Psoas muscle (tissue), 8 donors: ENCODE measurements around the gene FOXG1. TPM values are rescaled to one million over a fixed set of nuclear protein-coding genes. Genes with fewer than 3 reads are reported as not detected.

ENCODE experiments used
- ATAC-seq, 4 donors: fragments of 200-7000 bp; cut with Tn5 transposase; one replicate each; pipeline ENCODE4 v1.9.1; 2020; ENCODE audit warnings: moderate library complexity in 3 of 4, mild to moderate bottlenecking in 2 of 4
- DNase-seq, 2 donors: peaks; one replicate each; pipeline ENCODE4 v3.0.0-alpha.2; 2020
- H3K27ac ChIP-seq: fragments of 200-600 bp; one replicate; pipeline ENCODE4 v1.8.0; 2022
- H3K27me3 ChIP-seq, 3 donors: fragments of 200-600 bp in 1 of 3; one replicate each; pipeline versions ENCODE4 v1.6.1 to v1.8.0; 2013 to 2022; ENCODE audit warnings: low read length in 2 of 3, mild to moderate bottlenecking in 2 of 3, moderate library complexity in 1 of 3; ENCODE audit not compliant: insufficient read depth in 3 of 3
- H3K36me3 ChIP-seq, 2 donors: fragments of 200-600 bp in 1 of 2; one replicate each; pipeline versions ENCODE4 v1.6.1 to v1.8.0; 2013 to 2022; ENCODE audit warnings: low read depth in 1 of 2, mild to moderate bottlenecking in 1 of 2, moderate library complexity in 1 of 2; ENCODE audit not compliant: insufficient read depth in 1 of 2
- H3K4me1 ChIP-seq: fragments of 200-600 bp; one replicate; pipeline ENCODE4 v1.8.0; 2022
- H3K4me3 ChIP-seq: fragments of 200-600 bp; one replicate; pipeline ENCODE4 v1.8.0; 2022; ENCODE audit warnings: mild to moderate bottlenecking
- H3K9me3 ChIP-seq: fragments of 200-600 bp; one replicate; pipeline ENCODE4 v1.8.0; 2022
- CTCF ChIP-seq: fragments of 200-600 bp; IDR thresholded peaks from one replicate; pipeline ENCODE4 v1.8.0; 2022; ENCODE audit warnings: antibody characterized with exemption
- WGBS, 3 donors: extraction: QIAGEN DNeasy Blood & Tissue Kit; methylation state at CpG; one replicate each; pipeline versions ENCODE4 v1.1.6 to v1.1.7; 2013; 5-methylcytosine and 5-hydroxymethylcytosine counted together
- intact Hi-C, 2 donors: fragments of 100-400 bp; cut with DNase I; formaldehyde crosslinking; loops; one replicate each; pipeline versions ENCODE4 v1.11.0 to v1.14.2; 2022
- polyA plus RNA-seq, 3 donors: library from polyadenylated mRNA; stranded (reverse); fragments of 200-250 nt; gene quantifications; one replicate each; pipeline ENCODE4 v1.2.3, GENCODE V29; 2013
- total RNA-seq, 4 donors: library from RNA; stranded (reverse); fragmentation: NEBNext Ultra II Directional in 2 of 4; extraction: Animal tissue kit (Norgen Biotek cat#: 25700) in 2 of 4; gene quantifications; one replicate each; pipeline versions ENCODE4 v1.2.1 to v1.2.4, GENCODE V29; 2021 to 2023
- donor health status: healthy with polysubstance abuse.
- donor health status: DM: no; HTN: no; CAD: no; lungs with moderate emphysema.
- donor health status: Bipolar disorder and iron deficiency.
- donor health status: healthy.
- donor health status: DM: yes; HTN: yes; CAD: no.
- donor health status: DM: no; HTN: no; CAD: no.
- donor health status: DM: no; HTN: no; CAD: no.
- donor health status: DM: yes; HTN: yes; CAD: no.

The FOXG1 gene
- total and polyA plus RNA-seq, 7 donors, result under 0.01 to 5.5 (median 5.4) TPM; not detected in 4

- no peak for TF ChIP-seq CTCF
- intact Hi-C loops, result no loop called here
- no peak overlapping the region for H3K4me3 ChIP-seq
- H3K36me3 ChIP-seq, result no peaks in the 10 kb centered on the region
- no peak overlapping the region for H3K27ac ChIP-seq
- no peaks in the 10 kb centered on the region for H3K9me3 ChIP-seq
- no peaks in the 10 kb centered on the region for H3K4me1 ChIP-seq
- H3K27me3 ChIP-seq, result peaks cover 15 to 99% (median 24%) of the 10 kb centered on the region in 3 donors
- peak in 1 of 4 donors; percentile 98 for ATAC-seq
- DNase-seq, result peak in 1 of 2 donors; percentile 56
- 2 to 3% (median 2%) methylated on average over 44 to 47 of the region's 47 CpGs for WGBS, 3 donors
Observed at GRCh38 chr14:28773861-28774691, 7.5 kb downstream of the FOXG1 start.

- Histone ChIP-seq H3K4me1 (no peaks in the 10 kb centered on the region), H3K4me3 (no peak overlapping the region), H3K27ac (no peak overlapping the region), H3K27me3 (peaks cover 15 to 98% (median 24%) of the 10 kb centered on the region in 3 donors), H3K36me3 (no peaks in the 10 kb centered on the region), H3K9me3 (no peaks in the 10 kb centered on the region)
- intact Hi-C loops, result no loop called here
- no peak for DNase-seq
- 7 to 10% (median 8%) methylated on average over 29 of the region's 29 CpGs for WGBS, 3 donors
- TF ChIP-seq CTCF, result no peak
- peak in 1 of 4 donors; percentile 18 for ATAC-seq
Observed at GRCh38 chr14:28774764-28775735, 8.5 kb downstream of the FOXG1 start.

GRCh38 chr14:28776482-28777266 is 10.1 kb downstream of the FOXG1 start:
- no peak for DNase-seq
- Histone ChIP-seq H3K27me3 (peaks cover 23 to 99% (median 27%) of the 10 kb centered on the region in 3 donors), H3K9me3 (no peaks in the 10 kb centered on the region), H3K4me1 (no peaks in the 10 kb centered on the region), H3K27ac (no peak overlapping the region), H3K36me3 (no peaks in the 10 kb centered on the region), H3K4me3 (no peak overlapping the region)
- intact Hi-C loops, result no loop called here
- no peak for ATAC-seq
- WGBS, 3 donors, result 20 to 27% (median 25%) methylated on average over 3 of the region's 3 CpGs
- TF ChIP-seq CTCF, result no peak

GRCh38 chr14:28777471-28778137 is 11.0 kb downstream of the FOXG1 start:
- 9 to 13% (median 10%) methylated on average over 17 of the region's 17 CpGs for WGBS, 3 donors
- DNase-seq (no peak), ATAC-seq (no peak)
- intact Hi-C loops, result no loop called here
- H3K4me1 ChIP-seq, result no peaks in the 10 kb centered on the region
- H3K9me3 ChIP-seq, result no peaks in the 10 kb centered on the region
- no peak overlapping the region for H3K4me3 ChIP-seq
- H3K27ac ChIP-seq, result no peak overlapping the region
- no peaks in the 10 kb centered on the region for H3K36me3 ChIP-seq
- no peak for TF ChIP-seq CTCF
- H3K27me3 ChIP-seq, result peaks cover 21 to 99% (median 25%) of the 10 kb centered on the region in 3 donors
